H54 (cell line): ENCODE results near the gene DZIP1.
A peak's percentile ranks its signal among the peaks of the same experiment; 100 is the strongest.

Experiments
- DNase-seq: peaks from one replicate; pipeline ENCODE4 v3.0.0; 2011; ENCODE audit warnings: low spot score, mixed read lengths; ENCODE audit not compliant: insufficient read length
- FAIRE-seq: peaks from 3 replicates; lab custom pipeline; 2011; peaks lifted over from hg19 to GRCh38; lab: Jason Lieb, UNC
- POLR2A ChIP-seq: IDR thresholded peaks from 2 replicates; pipeline ENCODE4 v1.6.1; 2011; ENCODE audit warnings: low read depth, mild to moderate bottlenecking, low read length

The DZIP1 gene

DNA sequence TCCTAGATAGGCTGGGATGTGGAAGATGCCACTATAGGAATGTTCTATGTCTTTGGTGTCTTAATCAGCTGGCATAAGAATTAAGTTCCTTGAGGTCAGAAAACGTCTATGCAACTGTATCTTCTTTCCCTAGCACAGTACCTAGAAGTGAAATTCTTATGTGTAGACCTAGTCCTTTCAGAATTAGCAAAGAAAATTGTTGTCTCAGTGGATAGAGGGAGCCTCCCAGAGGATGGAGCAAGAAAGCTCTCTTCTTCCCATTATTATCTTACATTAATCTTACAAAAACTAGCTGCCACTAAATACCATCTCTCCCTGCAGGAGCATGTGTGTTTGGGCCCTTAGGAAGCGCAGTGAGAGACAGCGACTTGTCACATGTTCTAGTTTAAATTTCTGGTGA lies 80.4 kb downstream of the DZIP1 start:
- no peak for TF ChIP-seq POLR2A
- DNase-seq (no peak), FAIRE-seq (no peak)

DNA sequence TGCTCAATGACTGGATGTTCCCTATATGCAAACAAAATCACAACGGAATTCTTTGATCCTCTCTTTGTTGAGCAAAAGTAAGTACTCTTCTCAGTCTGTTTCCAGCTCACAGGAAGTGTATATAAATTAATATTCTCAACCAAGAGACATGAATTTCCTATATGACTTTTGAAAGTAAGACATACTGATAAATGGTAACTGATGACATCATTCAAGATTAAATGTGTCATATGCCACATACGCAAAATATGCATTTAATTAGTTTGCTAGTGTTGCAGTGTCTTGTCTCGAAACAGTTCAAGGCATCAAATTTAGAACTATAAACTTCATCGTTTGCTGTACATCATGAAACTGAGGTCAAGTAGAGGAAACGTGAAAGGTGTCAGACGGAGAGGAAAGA lies 84.1 kb downstream of the DZIP1 start:
- DNase-seq (no peak), FAIRE-seq (no peak)
- TF ChIP-seq POLR2A: no peak

DNA sequence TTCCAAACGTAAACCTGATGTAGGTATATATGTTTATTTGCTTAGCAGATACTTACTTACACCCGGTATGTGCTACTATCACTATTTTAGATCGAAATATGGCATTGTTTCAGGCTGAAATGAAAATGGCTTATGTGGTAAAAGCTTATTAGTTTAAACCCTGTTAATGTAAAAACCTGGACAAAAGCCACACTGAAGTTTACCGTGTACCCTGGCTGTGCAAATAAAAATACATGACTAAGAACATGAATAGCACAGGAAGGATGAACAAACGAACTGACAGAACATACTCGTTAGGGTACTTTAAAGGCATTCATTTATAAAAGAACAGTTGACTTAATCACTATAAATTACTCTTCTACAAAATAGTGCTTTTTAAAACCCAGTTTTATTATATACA lies 85.4 kb downstream of the DZIP1 start:
- FAIRE-seq (no peak), DNase-seq (no peak)
- TF ChIP-seq POLR2A: no peak

DNA sequence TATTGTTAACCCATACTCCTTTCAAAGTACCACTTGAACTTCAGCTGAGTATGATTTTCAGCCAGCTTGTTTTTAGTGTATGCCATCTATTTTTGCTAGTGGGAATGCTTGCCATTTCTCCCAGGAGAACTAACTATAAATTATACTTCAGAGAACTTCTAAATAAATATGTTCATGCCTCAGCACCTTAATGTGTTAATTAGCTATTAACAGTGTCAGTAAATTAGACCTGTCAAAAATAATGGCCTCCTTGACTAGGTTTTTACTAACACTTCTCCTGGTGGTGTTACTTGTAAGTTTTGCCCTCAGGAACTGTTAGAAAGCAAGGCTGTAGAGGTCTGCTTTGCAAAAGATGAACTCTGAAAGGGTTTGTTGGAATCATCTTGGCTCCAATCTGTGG lies 87.5 kb downstream of the DZIP1 start:
- peak; percentile 43 for FAIRE-seq
- no peak for DNase-seq
- no peak for TF ChIP-seq POLR2A

DNA sequence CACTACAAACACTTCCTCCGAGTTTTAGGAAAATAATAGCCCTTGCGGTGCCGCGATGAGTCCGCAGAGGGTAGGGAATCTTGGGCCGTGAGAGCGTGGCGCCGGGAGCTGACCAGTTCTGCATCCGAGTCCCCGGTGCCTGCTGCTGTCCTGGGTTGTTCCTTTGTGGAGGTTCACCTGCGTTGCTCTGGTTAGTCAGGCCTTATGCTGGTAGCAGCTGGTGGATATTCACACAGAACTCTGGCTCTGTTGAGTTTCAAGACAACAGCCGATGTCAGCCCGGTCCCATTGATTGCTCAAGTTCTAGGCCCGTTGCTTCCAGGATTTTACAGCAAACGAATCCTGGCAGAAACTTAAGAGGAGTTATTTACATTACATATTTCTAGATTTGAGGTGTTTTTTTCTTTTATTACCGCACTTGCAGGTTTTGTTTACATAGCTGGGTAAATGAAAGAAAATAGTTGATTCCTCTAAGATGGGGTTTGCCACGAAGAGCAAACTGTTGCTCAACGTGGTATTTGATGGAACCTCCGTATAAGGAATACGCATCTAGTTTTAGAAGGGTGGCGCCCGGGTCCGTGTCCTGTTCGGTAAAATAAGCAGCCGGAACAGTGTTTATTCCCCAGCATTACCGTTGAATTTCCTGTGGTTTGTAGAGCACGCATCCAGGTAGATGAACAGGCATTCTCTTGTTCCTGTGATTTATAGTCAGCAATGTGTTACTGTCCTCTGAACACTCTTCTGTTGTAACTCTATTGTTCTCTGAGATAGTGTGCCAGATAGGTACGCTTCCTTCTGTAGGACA lies 90.7 kb downstream of the DZIP1 start:
- FAIRE-seq (no peak), DNase-seq (no peak)
- no peak for TF ChIP-seq POLR2A

DNA sequence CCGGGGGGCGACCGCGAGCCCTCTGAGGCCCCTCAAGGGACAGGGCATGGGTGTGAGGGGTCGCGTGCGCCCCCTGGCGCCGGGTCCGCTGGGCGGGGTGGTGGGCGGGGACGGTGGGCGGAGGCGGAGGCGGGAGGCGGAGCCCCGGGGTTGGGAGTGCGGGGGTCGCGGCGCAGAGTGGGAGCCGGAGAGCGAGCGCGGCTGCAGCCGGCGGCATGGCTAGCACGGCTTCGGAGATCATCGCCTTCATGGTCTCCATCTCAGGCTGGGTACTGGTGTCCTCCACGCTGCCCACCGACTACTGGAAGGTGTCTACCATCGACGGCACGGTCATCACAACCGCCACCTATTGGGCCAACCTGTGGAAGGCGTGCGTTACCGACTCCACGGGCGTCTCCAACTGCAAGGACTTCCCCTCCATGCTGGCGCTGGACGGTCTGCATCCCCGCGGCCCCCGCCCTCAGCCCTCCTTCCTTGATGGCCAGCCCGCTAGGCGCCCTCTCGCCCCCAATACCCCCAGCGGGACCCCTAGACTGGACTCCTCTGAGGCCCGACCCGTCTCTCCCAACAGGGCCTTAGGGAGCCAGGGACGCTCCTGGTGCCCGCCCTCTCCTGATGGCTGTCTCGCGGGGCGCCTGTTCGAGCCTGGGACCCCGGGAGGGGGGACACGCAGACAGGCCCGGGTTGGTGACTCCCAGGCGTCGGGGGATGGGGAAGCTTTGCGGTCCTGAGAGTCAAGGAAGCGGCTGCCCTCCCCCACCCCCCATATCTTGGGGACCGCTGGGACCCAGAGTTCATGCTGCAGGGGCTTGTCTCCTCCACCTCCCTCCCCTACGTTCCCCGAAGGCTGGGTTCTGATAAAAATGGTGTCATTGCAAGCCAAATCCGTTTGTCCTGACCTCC lies 91.7 kb downstream of the DZIP1 start, which contains the start of gene CLDN10:
CLDN10 (plus strand) TSS at position 182 of the 903 bp plus-strand sequence; CDS start at position 216, 34 bp downstream.
- DNase-seq (no peak), FAIRE-seq (no peak)
- TF ChIP-seq POLR2A: no peak

DNA sequence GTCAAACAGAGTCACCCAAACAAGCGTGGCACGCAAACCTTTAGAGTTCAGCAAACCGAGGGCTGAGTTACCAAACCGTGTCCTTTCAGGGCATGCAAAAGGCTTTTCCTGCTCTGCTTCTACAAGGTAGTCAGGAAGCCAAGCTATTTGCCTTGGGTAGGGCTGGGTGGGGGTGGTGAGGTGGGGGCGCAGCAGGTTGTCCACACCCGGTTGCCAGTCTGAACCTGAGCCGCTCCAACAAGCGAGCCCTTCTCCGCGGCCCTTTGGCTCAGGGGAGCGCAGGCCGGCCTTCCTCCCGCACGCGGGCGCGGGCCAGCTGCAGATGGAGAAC lies 92.3 kb downstream of the DZIP1 start:
- TF ChIP-seq POLR2A: no peak
- DNase-seq (no peak), FAIRE-seq (no peak)

DNA sequence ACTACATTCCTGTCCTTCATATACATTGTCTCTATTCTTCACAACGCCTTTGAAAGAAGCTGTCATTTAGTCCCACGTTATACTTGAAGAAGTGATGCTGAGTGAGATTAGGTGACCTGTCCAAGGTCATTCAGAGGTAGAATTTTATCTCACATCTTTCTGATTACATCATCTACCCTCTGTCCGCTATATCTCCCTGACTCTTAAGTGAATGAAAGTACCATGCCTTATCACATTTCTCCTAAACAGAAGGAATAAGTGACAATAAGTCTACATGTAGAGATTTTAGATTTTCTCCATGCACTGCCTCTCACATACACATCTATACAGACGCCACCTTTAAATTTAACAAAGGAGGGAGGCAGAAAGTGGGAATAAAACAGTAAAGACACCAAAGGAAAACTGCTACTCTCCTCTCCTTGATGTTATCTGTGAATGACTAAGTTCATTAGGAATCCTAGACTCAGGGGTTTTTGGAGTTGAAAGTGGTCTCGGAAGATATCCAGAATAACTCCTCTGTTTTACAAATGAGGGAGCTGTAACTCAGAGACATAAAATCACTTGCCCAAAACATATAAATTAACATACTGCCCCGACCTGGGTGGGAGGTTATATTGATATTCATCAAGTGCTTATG lies 96.9 kb downstream of the DZIP1 start:
- DNase-seq (no peak), FAIRE-seq (peak; percentile 62)
- TF ChIP-seq POLR2A: no peak

DNA sequence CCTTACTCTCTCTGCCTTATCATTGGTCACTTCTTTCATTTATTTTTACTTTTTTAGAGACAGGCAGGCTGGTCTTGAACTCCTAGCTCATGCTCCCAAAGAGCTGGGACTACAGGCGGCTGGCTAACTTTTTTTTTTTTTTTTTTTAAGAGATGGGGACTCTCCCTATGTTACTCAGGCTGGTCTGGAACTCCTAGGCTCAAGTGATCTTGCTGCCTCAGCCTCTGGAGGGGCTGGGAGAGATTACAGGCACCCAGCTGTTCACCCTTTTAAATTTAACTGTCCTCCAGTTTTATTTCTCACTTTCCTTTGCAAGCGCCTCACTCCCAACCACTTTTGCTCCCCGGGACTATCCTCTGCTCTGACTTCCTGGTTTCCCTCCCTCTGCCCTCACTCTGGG lies 97.6 kb downstream of the DZIP1 start:
- no peak for DNase-seq
- no peak for TF ChIP-seq POLR2A
- FAIRE-seq: no peak

DNA sequence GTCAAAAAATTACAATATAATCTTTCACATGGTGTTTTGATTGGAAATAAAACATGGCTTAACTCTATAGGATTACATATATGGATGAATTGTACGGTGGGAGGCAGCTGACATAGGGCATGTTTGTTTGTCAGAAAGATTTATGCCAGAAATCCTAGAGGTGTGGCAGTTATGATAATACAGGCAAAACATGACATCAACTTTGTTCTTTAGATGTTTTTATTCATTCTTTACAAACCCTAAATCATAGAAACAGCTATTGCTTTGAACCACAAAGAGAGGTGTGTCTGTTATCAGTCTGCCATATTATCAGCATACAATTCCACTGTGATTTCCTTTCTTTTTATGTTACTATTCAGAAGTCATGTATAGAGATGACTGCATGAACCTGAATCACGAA lies 100.2 kb downstream of the DZIP1 start:
- FAIRE-seq: no peak
- TF ChIP-seq POLR2A: no peak
- no peak for DNase-seq

DNA sequence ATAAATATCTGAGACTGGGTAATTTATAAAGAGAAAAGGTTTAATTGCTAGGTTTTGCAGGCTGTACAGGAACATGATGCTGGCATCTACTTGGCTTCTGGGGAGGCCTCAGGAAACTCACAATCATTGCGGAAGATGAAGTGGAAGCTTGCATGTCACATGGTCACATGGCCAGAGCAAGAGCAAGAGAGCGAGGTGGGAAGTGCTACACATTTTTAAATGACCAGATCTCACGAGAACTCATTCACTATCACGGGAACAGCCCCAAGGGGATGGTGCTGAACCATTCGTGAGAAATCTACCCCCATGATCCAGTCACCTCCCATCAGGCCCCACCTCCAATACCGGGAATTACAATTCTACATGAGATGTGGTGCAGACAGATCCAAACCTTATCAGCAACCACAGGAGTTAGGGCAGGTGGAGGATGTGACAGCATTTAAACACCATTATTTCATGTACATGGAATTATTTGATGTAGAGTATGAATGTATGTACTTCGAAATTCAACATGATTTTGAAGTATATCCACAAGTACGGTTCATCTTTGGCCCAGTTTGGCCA lies 102.5 kb downstream of the DZIP1 start:
- no peak for TF ChIP-seq POLR2A
- FAIRE-seq (no peak), DNase-seq (no peak)

DNA sequence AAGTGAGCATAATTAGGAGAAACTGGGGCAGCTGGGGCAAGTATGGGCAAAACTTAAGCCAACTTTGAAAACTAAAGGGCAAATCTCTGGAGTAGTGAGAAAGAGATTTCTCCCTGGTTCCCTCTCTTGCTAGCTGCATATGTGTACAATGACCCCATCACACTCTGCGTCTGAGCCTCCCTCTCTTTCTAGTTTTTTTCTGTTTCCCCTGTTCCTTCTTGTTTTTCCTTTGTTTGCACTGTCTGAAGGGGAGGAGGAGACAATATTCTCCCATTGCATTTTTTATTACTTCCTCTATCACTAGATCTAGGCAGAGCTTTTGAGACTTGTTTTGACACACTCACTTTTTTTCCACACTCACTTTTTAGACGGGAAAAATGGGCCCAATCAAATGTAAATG lies 103.2 kb downstream of the DZIP1 start:
- no peak for DNase-seq
- no peak for FAIRE-seq
- TF ChIP-seq POLR2A: no peak

DNA sequence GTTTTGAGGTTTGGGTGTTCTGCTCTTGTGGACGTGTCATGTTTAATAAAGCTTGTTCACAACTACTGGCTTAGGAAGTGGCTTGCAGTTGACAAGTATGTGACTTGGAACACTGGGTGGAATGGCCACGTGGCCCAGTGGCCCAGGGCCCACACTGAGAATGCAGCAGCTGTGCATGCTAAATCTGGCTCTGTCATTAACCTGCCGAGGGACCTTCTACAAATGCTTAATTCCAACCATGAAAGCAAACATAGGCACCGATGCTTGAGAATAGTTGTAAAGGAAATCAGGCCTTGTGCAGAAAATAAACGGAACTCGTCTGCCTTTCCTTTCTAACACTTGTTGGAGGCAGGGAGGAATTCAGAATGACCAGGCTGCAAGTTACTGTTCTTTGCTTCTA lies 103.6 kb downstream of the DZIP1 start:
- no peak for TF ChIP-seq POLR2A
- DNase-seq (no peak), FAIRE-seq (no peak)
